HG03558 (cell line): ENCODE measurements around the gene MXRA5.
"Not testable (repeated sequence)": the region's sequence is repeated elsewhere in the genome, so short reads cannot be mapped to it uniquely, and the experiment has no call there.

Experiments used
- ATAC-seq: cut with Tn5 transposase; IDR thresholded peaks from one replicate; pipeline ENCODE4 v1.9.1; 2021; ENCODE audit warnings: moderate number of reproducible peaks; ENCODE audit not compliant: unreplicated experiment; ENCODE audit errors: extremely low read depth

The MXRA5 gene

GRCh38 chrX:3345281-3346191 is 916 bp downstream of the MXRA5 start:
- no peak for ATAC-seq

GRCh38 chrX:3343569-3343968 is 2.9 kb downstream of the MXRA5 start:
- not testable (repeated sequence) for ATAC-seq

- no peak for ATAC-seq
Observed at GRCh38 chrX:3340016-3340415, 6.4 kb downstream of the MXRA5 start.

GRCh38 chrX:3326681-3327080 is 19.8 kb downstream of the MXRA5 start:
- ATAC-seq, result no peak

GRCh38 chrX:3320471-3321046 is 25.9 kb downstream of the MXRA5 start:
- no peak for ATAC-seq

- ATAC-seq, result no peak
Observed at GRCh38 chrX:3317191-3317718, 29.2 kb downstream of the MXRA5 start.

- ATAC-seq, result no peak
Observed at GRCh38 chrX:3312109-3312508, 34.3 kb downstream of the MXRA5 start.

- ATAC-seq, result no peak
Observed at GRCh38 chrX:3307881-3308280, 38.6 kb downstream of the MXRA5 start.

- ATAC-seq, result no peak
Observed at GRCh38 chrX:3299636-3300035, 46.8 kb downstream of the MXRA5 start.

GRCh38 chrX:3295731-3296130 is 50.7 kb downstream of the MXRA5 start:
- no peak for ATAC-seq

GRCh38 chrX:3293251-3293650 is 53.2 kb downstream of the MXRA5 start:
- no peak for ATAC-seq

- ATAC-seq, result no peak
Observed at GRCh38 chrX:3290561-3290960, 55.9 kb downstream of the MXRA5 start.

- no peak for ATAC-seq
Observed at GRCh38 chrX:3286196-3286945, 60.1 kb downstream of the MXRA5 start.

GRCh38 chrX:3280706-3281105 is 65.7 kb downstream of the MXRA5 start:
- ATAC-seq, result no peak

GRCh38 chrX:3273668-3274067 is 72.8 kb downstream of the MXRA5 start:
- ATAC-seq, result not testable (repeated sequence)

GRCh38 chrX:3271834-3272186 is 74.6 kb downstream of the MXRA5 start:
- no peak for ATAC-seq

- ATAC-seq, result no peak
Observed at GRCh38 chrX:3271183-3271833, 75.1 kb downstream of the MXRA5 start.

GRCh38 chrX:3268829-3269228 is 77.6 kb downstream of the MXRA5 start:
- no peak for ATAC-seq

GRCh38 chrX:3263681-3264126 is 82.7 kb downstream of the MXRA5 start:
- no peak for ATAC-seq

GRCh38 chrX:3262901-3263300 is 83.6 kb downstream of the MXRA5 start:
- no peak for ATAC-seq
